PC-9 (cell line): ENCODE results near the gene PLXNA1. TPM values are rescaled to one million over a fixed set of nuclear protein-coding genes. Genes with fewer than 3 reads are reported as not detected.

Source experiments
- BruUV-seq: library from RNA; stranded (reverse); fragments of 400-500 nt; replicated peaks from 2 replicates; lab custom pipeline; 2021; lab: Mats Ljungman, UMichigan
- CTCF ChIA-PET: fragments of 300-600 bp; sonication (Branson Sonifier 250); formaldehyde crosslinking; loops from one replicate; lab custom pipeline; 2022; ENCODE audit warnings: antibody characterized with exemption; lab: Charles Lee
- POLR2A ChIA-PET: fragments of 300-600 bp; sonication (Branson Sonifier 250); formaldehyde crosslinking; loops from one replicate; lab custom pipeline; 2022; ENCODE audit warnings: antibody characterized with exemption; ENCODE audit not compliant: unreplicated experiment; lab: Charles Lee
- DNase-seq, 2 experiments: peaks; one replicate each; pipeline versions ENCODE4 v3.0.0 to v3.0.0-alpha.2; 2015 to 2022; ENCODE audit warnings: mixed read lengths in 1 of 2
- H2AFZ ChIP-seq: fragments of 200-600 bp; sonication (generic); 2 replicates; pipeline ENCODE4 v1.8.1; 2017; ENCODE audit warnings: antibody characterized with exemption
- H3F3A ChIP-seq: fragments of 200-600 bp; sonication (generic); 2 replicates; pipeline ENCODE4 v1.8.1; 2017; ENCODE audit warnings: antibody characterized with exemption, mild to moderate bottlenecking, low read depth; ENCODE audit not compliant: insufficient read depth
- H3K27ac ChIP-seq: fragments of 200-600 bp; sonication (generic); 2 replicates; pipeline ENCODE4 v1.6.1; 2016; ENCODE audit warnings: mixed run types
- H3K27me3 ChIP-seq: fragments of 200-600 bp; sonication (generic); 2 replicates; pipeline ENCODE4 v1.6.1; 2016; ENCODE audit warnings: low read depth, mixed run types; ENCODE audit not compliant: insufficient read depth
- H3K36me3 ChIP-seq: fragments of 200-600 bp; sonication (generic); 2 replicates; pipeline ENCODE4 v1.6.1; 2016; ENCODE audit warnings: low read depth, mixed run types
- H3K4me1 ChIP-seq: fragments of 200-600 bp; sonication (generic); replicated peaks from 2 replicates; pipeline ENCODE4 v1.6.1; 2016; ENCODE audit warnings: mixed run types; ENCODE audit not compliant: insufficient read depth
- H3K4me2 ChIP-seq: fragments of 200-600 bp; sonication (generic); 2 replicates; pipeline ENCODE4 v1.6.1; 2017; ENCODE audit warnings: mixed run types
- H3K4me3 ChIP-seq: fragments of 200-600 bp; sonication (generic); 2 replicates; pipeline ENCODE4 v1.6.1; 2016; ENCODE audit warnings: mixed run types
- H3K79me2 ChIP-seq: fragments of 200-600 bp; sonication (generic); 2 replicates; pipeline ENCODE4 v1.6.1; 2017; ENCODE audit warnings: low read depth, mixed run types
- H3K9me2 ChIP-seq: fragments of 200-600 bp; sonication (generic); 2 replicates; pipeline ENCODE4 v1.8.1; 2017; ENCODE audit warnings: mild to moderate bottlenecking; ENCODE audit not compliant: insufficient read depth
- H3K9me3 ChIP-seq: fragments of 200-600 bp; sonication (generic); 2 replicates; pipeline ENCODE4 v1.8.1; 2016; ENCODE audit warnings: low read depth; ENCODE audit not compliant: insufficient read depth
- H4K20me1 ChIP-seq: fragments of 200-600 bp; sonication (generic); 2 replicates; pipeline ENCODE4 v1.8.1; 2017; ENCODE audit not compliant: insufficient read depth
- CTCF ChIP-seq: fragments of 200-600 bp; sonication (generic); conservative IDR thresholded peaks from 2 replicates; pipeline ENCODE4 v1.6.1; 2017; ENCODE audit warnings: mixed run types, antibody characterized with exemption, mild to moderate bottlenecking, moderate library complexity
- EZH2 ChIP-seq: fragments of 200-600 bp; sonication (generic); IDR thresholded peaks from 2 replicates; pipeline ENCODE4 v1.8.0; 2017; ENCODE audit warnings: antibody characterized with exemption, low read depth
- intact Hi-C: fragments of 100-400 bp; cut with micrococcal nuclease; formaldehyde crosslinking; loops from one replicate; pipeline ENCODE4 v1.10.0; 2022; ENCODE audit not compliant: unreplicated experiment
- total RNA-seq: library from RNA; stranded (reverse); gene quantifications from 2 replicates; pipeline ENCODE4 v1.2.3, GENCODE V29; 2021

PLXNA1 gene
- total RNA-seq, 1 experiment from 2014 or later, result 88.2 TPM

GRCh38 chr3:126939733-126940132, 43.2 kb upstream of the PLXNA1 start:
- no peak for DNase-seq
- intact Hi-C loops, result no loop called here
- no peak overlapping the region for H3K27ac ChIP-seq
- H3K4me1 ChIP-seq, result peaks cover 10% of the 10 kb centered on the region
- H3K4me2 ChIP-seq, result no peak overlapping the region
- no peaks in the 10 kb centered on the region for H3K27me3 ChIP-seq
- no peaks in the 10 kb centered on the region for H3K79me2 ChIP-seq
- no peaks in the 10 kb centered on the region for H3K9me2 ChIP-seq
- BruUV-seq, result no TSS peak
- H3F3A ChIP-seq, result no peaks in the 10 kb centered on the region
- ChIA-PET CTCF (no interaction called here), POLR2A (no interaction called here)
- H3K4me3 ChIP-seq, result no peak overlapping the region
- H3K36me3 ChIP-seq, result no peaks in the 10 kb centered on the region
- no peak overlapping the region for H2AFZ ChIP-seq
- no peaks in the 10 kb centered on the region; the same call in 1 of the 2 replicates for H4K20me1 ChIP-seq
- TF ChIP-seq EZH2, result no peak
- TF ChIP-seq CTCF, result no peak
- H3K9me3 ChIP-seq, result no peaks in the 10 kb centered on the region

GRCh38 chr3:126941721-126942270, 41.1 kb upstream of the PLXNA1 start:
- ChIA-PET CTCF (interaction anchor here (0.6 kb wide), 1 partner anchor 143 kb away, joined by 3 read pairs; no protein-coding TSS in a partner anchor), POLR2A (interaction anchor here (0.6 kb wide), 1 partner anchor 19 kb away, joined by 4 read pairs; no protein-coding TSS in a partner anchor)
- no peak for TF ChIP-seq EZH2
- no peak for TF ChIP-seq CTCF
- DNase-seq, result no peak
- Histone ChIP-seq H3F3A (no peaks in the 10 kb centered on the region), H2AFZ (no peak overlapping the region), H3K4me3 (no peak overlapping the region), H3K4me1 (peaks cover 10% of the 10 kb centered on the region), H4K20me1 (no peaks in the 10 kb centered on the region; the same call in 1 of the 2 replicates), H3K4me2 (no peak overlapping the region), H3K27me3 (no peaks in the 10 kb centered on the region), H3K36me3 (no peaks in the 10 kb centered on the region), H3K9me3 (no peaks in the 10 kb centered on the region), H3K9me2 (no peaks in the 10 kb centered on the region), H3K79me2 (no peaks in the 10 kb centered on the region), H3K27ac (no peak overlapping the region)
- intact Hi-C loops, result no loop called here
- no TSS peak for BruUV-seq

GRCh38 chr3:126944089-126944965, 38.6 kb upstream of the PLXNA1 start:
- Histone ChIP-seq H3F3A (no peaks in the 10 kb centered on the region), H2AFZ (no peak overlapping the region), H3K36me3 (no peaks in the 10 kb centered on the region), H3K9me2 (no peaks in the 10 kb centered on the region), H4K20me1 (no peaks in the 10 kb centered on the region; the same call in 1 of the 2 replicates), H3K4me3 (no peak overlapping the region), H3K4me2 (no peak overlapping the region), H3K27me3 (no peaks in the 10 kb centered on the region), H3K27ac (no peak overlapping the region), H3K9me3 (no peaks in the 10 kb centered on the region), H3K4me1 (no peaks in the 10 kb centered on the region), H3K79me2 (no peaks in the 10 kb centered on the region)
- intact Hi-C loops, result no loop called here
- TF ChIP-seq CTCF, result no peak
- no peak for TF ChIP-seq EZH2
- BruUV-seq, result no TSS peak
- no peak for DNase-seq
- ChIA-PET CTCF (no interaction called here), POLR2A (interaction anchor here (0.6 kb wide), 1 partner anchor 35 kb away, joined by 3 read pairs; no protein-coding TSS in a partner anchor)
